ENCODE data around the gene MICAL2.

The MICAL2 gene

DNA sequence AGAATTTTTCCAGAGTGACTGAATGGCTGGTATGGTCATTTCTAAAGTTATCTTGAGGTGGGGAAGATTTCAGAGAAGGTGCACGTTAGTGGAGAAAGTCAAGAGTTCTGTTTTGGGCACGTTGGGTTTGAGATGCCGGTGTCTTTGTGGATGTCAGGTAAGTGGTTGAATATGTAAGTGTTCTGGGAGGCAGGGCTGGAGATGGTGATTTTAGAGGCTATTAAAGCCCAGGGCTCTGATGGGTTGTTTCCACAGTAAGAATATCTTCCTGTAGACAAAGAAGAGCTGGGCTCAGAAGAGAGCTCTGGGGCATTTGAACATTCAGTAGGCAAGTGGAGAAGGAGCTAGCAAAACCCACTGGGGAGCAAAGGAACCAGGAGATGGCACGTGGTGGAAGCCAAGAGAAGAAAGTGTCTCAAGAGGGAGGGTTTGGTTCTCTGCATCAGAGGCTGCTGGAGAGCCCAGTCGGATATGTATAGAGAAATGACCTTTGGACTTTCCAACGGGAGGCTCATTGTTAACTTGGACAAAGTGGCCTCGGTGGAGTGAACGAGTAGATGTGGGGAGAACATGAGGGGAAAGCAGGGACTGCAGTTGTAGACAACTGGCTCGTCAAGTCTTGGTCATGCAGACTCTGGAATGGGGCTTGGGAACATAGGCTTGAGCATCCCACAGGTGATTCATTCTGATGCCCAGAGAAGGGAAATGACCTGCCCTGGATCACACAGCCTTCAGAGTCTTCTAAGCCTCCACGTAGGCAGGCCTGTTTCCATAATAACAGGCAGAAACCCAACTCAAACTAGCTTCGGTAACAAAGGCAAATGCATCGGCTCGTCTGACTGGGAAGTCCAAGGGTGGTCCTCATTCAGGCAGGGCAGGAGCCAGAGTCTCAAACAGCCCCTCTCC is 168.6 kb downstream of the MICAL2 start:
- no peak for DNase-seq

- DNase-seq: no peak
These were observed 169.3 kb downstream of the MICAL2 start for GRCh38 chr11:12279672-12280108.

- no peak for DNase-seq
These were observed 169.9 kb downstream of the MICAL2 start for GRCh38 chr11:12280199-12280837.

- DNase-seq: no peak
These were observed 170.6 kb downstream of the MICAL2 start for GRCh38 chr11:12280838-12281565.

DNA sequence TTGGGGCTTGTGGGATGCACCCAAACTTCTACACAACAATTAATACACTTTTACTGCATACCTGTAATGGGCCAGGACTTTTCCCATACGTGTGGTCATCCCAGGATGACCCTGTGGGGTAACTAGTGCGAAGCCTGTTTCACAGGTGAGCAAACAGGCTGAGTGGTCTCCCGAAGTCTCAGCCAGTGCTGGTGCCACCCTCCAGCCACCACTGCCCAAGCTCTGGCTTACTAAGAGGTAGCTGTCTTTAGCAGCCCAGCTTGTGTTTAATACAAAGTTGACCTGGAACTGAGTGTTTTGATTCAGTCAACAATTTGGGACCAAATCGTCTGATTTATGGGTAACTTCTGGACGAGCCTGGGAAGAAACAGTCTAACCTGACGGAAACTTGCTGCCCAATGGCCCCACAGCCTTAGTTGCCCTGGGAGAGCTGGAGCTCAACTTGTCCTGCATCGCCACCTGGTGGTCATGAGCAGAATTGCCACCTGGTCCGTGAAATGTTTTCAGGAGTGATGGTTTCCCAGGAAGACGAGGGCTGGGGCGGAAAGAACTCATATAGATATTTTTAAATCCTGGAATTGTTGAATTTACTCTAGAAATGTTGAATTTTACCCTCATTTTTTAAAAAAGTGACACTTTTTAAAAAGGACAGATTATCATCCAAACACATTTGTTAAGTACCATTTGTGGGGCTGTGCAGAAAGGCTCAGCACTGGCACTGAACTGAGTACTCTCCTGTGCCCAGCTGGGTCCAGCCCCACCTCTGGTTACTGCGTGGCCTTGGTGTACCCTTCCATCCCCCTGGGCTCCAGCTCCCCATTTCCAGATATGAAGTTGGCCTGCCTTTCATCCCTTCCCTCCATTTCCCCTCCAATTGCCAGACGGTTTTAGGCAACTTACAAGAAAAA is 171.4 kb downstream of the MICAL2 start:
- DNase-seq: no peak

- no peak for DNase-seq
These were observed 172.3 kb downstream of the MICAL2 start for GRCh38 chr11:12282676-12283075.

DNA sequence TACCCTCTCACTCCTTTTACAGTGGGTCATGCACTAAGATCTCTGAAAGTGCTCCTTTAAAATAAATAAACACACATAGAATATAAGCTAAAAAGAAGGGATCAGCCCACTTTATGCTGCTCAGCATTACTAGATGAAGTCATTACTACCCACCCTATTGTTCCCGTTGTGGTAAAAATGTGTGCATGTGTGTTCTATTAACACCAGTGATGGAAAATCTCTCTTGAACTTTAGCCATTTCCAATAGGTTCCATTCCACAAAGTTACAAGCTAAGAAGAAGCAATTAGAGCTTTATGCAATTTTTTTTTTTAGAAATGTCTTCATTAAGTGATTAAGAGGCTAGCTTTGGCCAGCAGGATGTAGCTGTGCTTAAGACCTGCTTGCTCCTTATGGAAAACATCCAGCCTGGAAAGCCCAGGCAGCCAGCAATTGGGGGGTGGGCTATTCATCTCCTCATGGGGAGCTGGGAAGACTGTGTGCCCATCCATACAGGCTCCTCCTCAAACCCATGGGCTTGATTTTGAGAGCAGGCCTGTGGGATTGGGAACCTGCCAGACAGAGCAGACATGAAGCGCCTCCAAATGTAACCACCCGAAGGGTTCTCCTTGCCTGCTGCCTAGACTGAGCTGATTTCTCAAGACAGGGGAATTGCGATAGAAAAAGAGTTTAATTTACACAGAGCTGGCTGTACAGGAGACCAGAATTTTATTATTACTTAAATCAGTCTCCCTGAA is 174.1 kb downstream of the MICAL2 start:
- DNase-seq: no peak

- no peak for DNase-seq
These were observed 174.7 kb downstream of the MICAL2 start for GRCh38 chr11:12285106-12285505.

- DNase-seq: no peak
These were observed 175.4 kb downstream of the MICAL2 start for GRCh38 chr11:12285811-12286222.

DNA sequence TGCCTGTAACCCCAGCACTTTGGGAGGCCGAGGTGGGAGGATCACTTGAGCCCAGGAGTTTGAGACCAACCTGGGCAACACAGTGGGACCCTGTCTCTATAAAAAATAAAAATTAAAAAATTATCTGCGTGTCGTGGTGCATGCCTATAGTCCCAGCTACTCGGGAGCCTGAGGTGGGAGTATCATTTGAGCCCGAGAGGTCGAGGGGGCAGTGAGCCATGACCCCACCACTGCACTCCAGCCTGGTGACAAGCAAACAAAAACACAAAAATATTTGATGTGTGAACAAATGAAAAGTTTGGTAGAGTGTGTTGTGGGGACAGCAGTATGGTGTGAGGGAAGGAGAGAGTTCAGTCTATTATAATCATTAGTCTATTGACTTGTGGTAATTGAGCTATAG is 176.2 kb downstream of the MICAL2 start:
- DNase-seq: no peak

GRCh38 chr11:12287009-12287373 is 176.6 kb downstream of the MICAL2 start:
- no peak for DNase-seq

DNA sequence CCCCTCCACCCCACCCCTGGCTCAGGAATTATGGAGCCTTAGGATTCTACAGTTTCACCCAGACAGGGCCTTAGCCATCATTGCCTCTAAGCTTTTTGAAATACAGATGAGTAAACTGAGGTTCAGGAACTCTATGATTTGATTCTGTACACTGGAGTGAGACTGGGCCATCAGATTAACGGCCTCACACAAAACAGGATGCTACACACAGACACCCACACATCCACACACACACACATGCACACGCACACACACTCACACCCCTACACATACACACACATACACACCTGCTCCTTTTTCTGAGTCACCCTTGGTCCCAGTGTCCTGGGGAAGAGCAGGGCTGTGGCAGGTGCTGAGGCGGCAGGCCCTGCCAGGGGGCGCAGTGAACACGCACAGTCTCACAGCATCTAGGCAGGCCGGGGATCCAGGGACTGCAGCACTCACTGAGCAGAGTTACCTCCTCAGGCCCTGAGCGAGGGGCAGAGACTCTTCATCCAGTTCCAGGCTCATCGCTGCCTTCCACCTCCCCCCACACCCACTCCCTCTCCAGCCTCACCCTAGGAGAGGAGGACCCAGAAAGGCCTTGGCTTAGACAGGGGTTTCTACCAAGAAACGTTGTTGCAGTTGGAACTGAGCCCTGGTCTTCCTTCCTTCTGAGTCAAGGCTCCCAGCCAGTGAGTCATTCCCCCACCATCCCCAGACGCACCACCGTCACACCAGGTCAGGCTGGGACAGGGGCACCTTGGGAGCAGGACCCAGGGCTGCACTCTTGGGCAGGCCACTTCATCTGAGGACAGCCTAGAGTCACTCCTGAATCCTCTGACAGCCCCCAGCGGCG is 177.2 kb downstream of the MICAL2 start:
- DNase-seq: no peak

DNA sequence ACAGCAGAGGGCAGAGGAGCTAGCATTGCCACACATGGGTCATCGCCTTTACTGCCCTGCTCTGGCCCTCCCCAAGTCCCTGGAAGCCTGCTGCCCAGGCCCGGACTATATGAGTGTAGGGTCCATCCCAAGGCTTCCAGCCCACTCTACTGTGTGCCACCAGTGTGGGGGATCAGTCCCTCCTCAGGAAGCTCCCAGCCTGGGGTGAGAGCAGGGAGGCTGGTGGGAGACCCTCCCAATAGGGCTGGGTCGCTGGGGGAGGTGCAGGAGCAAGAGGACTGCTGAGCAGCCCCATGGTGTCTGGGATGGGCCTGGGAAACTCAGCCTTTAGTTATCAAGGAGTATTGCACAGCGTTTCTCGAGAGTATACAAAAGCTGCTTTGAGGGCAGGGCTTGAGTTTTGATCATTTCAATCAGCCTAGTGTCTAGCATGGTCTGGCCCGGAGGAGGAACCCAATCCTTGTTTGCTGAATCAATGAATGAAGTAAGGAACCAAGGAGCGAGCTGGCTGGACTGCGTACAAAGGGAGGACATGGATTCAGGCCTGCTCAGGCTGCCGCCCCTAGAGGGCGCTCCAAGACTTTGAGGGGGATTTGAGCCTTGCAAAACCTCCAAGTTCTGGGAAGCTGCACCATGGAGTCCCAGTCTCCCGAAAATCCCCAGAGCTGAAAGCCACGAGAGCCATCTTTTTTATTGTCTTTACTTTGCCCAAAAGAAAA is 178.0 kb downstream of the MICAL2 start:
- DNase-seq: no peak

DNA sequence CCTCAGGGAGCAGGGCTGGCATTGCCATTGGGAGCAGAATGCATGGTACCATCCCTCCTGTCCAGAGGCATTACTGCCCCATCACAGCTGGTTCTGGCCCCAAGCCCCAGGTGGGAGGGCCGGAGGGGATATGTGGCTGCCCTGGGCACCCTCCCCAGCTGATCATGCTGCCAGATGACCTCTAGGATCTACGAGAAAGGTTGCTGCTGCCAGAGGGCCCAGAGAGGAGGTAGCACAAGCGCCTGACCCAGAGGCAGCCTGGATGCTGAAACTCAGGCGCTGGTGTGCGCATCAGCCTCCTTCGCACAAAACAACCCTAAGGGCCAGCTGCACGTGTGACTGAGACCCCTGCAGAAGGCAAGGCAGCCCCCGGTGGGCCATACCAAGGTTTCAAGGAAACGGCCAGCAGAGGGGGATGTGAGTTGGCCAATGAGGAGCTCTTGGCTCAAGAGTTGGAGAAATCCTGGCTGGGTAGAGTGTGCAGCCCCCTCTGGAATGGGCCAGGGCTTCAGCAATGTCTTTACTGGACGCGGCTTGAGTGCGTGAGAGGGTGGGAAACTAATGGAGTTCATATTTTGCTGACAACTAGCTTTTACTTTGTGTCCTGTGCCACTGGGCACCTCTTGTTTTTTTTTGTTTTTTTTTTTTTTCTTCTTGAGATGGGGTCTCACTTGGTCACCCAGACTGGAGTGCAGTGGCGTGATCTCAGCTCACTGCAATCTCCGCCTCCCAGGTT is 178.7 kb downstream of the MICAL2 start:
- DNase-seq: no peak

- DNase-seq: no peak
These were observed 179.5 kb downstream of the MICAL2 start for GRCh38 chr11:12289667-12290476.

DNA sequence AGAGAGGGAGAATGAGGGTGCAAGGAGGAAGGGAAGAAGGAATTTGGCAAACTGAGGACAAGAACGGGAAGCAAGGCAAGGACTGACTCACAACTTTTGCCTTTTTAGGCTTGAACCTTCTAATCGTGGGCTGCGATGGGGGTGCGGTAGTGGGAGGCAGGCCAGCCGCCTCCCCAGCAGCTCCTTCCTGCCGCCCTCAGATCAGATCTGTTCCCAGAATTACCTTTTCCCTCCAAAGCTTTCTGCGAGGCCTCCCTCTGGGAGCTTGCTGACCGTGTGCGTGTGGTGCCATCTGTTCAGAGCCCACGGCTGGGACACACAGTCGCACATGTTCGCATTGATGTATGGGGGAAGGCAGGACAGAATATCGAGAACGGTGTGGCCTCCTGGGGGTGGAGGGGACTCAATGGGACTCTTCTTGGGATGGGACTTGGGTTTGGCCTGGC is 180.1 kb downstream of the MICAL2 start:
- DNase-seq: no peak

- no peak for DNase-seq
These were observed 180.9 kb downstream of the MICAL2 start for GRCh38 chr11:12291313-12291712.

- DNase-seq: no peak
These were observed 181.4 kb downstream of the MICAL2 start for GRCh38 chr11:12291766-12292165.
